GM23248 (cell line): ENCODE measurements around the gene CCDC198.

Experiments
- EZH2 ChIP-seq: fragments of 200-600 bp; sonication (generic); IDR thresholded peaks from 2 replicates; pipeline ENCODE4 v1.6.1; 2018; ENCODE audit warnings: antibody characterized with exemption, mild to moderate bottlenecking; ENCODE audit not compliant: insufficient read depth, poor library complexity, severe bottlenecking
- EZH2phosphoT487 ChIP-seq: fragments of 200-600 bp; sonication (generic); IDR thresholded peaks from 2 replicates; pipeline ENCODE4 v1.6.1; 2018; ENCODE audit warnings: antibody characterized with exemption, moderate library complexity, mild to moderate bottlenecking, low read depth; ENCODE audit not compliant: insufficient read depth

DNA sequence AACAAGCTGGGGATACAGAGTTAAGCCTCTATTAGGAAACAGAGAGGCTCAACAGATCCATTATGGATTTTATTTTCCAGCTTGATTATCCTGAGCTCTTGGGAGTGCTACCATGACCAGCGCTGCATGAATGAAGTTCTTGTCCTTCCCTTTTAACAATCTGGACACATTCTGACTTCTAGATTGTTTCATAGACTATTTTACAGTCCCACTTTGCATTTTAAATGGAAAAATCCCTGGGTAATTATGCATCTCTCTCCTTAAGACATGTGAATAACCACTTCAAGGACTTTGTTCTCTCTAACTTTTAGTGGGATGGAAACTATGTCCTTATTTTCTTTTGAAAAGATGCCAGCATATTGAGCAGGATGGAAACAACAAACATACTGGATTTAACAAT lies 2.0 kb downstream of the CCDC198 start:
- TF ChIP-seq EZH2 = no peak
- TF ChIP-seq EZH2phosphoT487 = no peak
